GM15510 (cell line): ENCODE measurements around the gene PCNT.
A peak's percentile ranks its signal among the peaks of the same experiment; 100 is the strongest.

Experiments used
- POLR2A ChIP-seq: IDR thresholded peaks from 3 replicates; pipeline ENCODE4 v1.6.1; 2011; ENCODE audit warnings: borderline replicate concordance; ENCODE audit not compliant: insufficient read length; ENCODE audit errors: extremely low read depth

Gene PCNT

DNA sequence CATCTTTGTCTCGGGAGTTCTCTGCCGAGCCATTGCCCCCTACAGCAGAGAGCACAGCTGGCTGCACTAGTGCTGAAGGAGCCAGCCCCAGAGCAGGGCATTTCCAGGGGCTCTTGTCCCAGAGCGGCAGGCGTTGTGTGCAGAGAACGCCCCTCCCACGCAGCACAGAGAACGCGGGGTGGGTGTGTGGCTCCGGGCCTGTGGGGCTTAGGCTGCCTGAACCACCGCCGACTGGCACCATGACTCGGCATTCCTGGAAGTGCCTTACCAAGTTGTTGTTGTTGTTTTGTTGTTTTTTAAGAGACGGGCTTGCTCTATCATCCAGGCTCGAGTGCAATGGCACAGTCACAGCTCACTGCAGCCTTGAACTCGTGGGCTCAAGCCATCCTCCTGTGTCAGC lies 119.0 kb downstream of the PCNT start:
- no peak for TF ChIP-seq POLR2A

DNA sequence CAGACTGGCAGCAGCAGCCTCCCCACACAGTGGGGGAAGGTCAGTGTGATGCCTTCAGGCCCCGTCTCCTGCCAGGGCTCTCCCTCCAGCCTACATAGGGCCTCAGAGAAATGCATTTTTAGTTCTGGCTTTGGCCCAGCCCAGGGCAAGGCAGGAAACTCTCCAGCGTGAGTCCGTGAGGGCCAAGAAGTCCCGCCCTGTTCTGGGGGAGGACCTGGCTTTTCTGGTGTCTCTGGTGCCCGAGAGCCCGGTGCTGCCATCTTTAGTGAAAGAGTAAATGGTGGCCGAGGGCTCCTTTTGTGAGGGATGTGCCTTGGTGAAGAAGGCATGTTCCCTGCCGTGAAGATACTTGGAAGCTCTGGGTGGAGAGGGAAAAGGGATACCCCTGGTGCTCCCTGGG lies 120.0 kb downstream of the PCNT start:
- TF ChIP-seq POLR2A = no peak

DNA sequence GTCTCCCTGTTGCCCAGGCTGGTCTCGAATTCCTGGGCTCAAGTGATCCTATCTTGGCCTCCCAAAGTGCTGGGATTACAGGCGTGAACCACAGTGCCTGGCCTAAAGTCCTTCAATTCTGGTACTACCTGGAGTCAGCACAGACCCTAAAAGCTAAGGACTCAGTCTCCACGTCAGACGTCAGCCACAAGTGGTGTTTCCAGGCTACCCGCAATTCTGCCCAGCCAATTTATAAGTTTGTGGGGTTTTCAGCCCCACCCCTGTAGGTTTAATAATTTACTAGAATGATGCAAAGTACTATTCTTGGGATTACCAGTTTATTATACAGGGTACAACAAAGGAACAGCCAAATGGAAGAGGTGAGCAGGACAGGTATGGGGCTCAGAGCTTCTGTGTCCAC lies 124.2 kb downstream of the PCNT start:
- no peak for TF ChIP-seq POLR2A

DNA sequence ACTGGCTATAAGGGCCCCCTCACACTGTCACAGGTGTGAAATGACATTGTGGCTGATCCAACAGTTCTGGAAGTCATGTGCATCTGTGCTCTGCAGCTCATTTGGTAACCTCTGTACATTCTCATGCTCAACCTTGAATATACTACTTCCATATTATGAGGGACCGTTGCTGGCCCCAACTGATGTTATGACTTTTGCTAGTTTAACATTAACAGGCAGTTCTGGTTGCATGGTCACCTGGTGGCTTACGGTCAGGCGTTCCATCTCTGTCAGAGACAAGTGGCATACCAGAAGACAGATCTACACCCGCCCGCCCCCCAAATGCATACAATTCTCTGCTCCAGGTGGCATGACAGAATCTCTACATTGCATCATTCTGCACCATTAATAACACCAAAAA lies 128.8 kb downstream of the PCNT start:
- no peak for TF ChIP-seq POLR2A

DNA sequence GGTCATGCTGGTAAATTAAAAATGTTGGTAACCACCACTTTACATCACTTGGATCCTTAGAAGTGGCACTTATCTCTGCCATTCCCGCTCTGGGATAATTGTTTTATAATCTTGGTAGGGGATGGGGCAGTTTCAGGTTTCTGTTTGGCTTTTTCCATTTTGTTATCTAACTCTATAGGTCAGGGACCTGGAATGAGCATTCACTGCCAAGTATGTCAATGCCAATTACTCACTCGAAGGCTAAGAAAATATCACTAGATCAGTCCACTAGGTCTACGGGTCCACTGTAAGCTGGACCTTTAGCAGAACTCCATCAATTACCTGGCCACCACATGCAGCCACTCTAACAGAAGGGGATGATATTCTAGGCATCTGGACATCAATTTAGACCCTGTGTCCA lies 130.2 kb downstream of the PCNT start:
- no peak for TF ChIP-seq POLR2A

DNA sequence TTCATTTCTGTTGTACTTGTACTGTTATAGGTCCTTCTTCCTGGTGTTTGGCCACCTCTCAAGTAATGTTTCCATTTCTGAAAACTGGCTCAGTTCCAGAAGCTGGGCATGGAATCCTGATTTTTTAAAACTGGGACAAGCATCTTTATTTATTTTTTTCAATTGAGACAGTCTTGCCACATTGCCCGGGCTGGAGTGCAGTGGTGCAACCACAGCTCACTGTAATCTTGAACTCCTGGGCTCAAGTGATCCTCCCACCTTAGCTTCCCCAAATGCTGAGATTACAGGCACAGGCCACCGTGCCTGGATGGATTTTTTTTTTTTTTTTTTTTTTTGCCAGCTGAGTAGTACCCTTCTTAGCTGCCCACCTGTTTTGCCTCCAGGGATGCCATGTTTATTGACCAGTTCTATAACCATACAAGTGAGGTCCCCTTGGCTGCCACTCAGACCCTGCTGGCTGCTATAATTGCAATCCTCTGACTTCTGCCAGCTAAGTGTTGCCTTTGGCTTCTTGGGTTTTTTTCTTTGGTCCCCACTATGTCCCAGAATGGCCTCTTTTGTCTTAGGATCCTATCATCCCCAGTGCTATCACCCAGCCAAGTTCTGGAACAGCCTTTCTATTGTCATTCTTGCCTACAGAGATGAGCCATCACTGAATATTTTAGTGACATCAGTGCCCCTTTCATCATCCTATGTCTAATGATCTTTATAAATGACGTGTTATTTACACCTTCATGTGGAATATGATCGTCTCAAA lies 130.9 kb downstream of the PCNT start:
- TF ChIP-seq POLR2A = no peak

DNA sequence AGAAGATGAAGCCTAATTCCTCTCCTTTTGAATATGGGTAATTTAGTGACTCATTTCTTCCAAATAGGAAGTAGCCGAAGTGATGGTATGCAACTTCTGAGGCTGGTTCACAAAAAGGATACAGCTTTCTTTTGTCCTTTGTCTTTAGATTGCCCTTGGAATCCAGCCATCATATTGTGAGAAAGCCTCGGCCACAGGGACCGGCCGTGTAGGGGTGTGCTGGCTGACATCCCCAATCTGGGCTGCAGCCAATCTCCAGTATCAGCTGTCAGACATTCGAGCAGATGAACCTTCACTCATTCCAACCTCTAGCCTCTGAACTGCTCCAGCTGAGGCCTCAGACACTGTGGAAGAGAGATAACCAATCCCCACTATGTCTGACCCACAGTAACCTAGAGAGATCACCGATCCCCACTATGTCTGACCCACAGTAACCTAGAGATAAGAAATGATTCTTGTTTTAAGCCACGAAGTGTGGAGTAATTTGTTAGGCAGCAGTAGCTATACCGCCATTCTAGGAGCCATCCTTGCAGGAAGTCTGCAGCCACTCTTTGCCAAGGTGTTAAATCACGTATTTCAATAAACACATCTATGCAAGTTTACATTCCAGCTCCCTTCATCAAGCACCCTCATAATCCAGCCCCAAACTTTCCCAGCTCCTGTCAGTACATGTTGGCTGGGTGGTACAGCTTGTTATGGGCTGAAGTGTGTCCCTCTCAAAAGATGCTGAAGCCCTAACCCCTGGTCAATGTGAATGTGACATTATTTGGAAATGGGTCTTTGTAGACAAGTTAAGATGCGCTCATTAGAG lies 131.8 kb downstream of the PCNT start:
- no peak for TF ChIP-seq POLR2A

DNA sequence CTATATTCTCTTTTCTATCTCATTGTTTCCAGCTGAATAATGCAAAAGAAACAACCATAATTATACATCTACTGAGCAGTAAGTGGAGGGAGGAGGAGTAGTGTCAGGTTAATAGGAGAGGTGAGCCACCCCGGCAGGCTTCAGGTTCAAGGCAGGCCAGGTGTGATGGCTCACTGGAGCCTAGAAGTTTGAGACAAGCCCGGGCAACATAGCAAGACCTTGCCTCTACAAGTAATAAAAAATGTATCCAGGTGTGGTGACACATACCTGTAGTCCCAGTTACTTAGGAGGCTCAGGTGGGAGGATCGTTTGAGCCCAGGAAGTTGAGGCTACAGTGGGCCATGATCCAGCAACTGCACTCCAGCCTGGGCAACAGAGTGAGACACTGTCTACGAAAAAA lies 132.8 kb downstream of the PCNT start:
- no peak for TF ChIP-seq POLR2A

DNA sequence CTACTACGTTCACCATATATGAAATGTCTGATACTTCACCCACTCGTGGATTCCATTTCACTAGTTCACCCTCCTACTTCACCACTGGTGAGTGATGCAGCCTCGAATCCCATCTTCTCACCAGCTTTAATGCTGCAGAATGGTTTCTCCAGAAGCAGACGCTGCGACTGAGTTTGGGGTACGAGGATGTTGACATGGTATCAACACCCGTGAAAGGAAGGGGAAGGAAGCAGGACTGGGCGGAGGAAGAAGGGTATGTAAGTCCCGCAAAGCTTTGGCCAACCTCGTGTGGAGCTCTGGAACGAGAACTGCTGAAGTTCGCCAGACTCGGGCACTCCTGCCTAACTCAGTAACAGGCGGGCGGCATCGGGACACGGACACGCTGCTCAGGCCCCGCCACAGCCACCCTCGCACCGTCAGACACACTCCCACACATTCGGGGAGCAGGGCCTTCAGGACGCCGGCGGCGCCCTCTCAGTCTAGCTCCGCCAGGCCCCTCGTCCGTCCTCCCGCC lies 133.9 kb downstream of the PCNT start:
- TF ChIP-seq POLR2A = no peak

DNA sequence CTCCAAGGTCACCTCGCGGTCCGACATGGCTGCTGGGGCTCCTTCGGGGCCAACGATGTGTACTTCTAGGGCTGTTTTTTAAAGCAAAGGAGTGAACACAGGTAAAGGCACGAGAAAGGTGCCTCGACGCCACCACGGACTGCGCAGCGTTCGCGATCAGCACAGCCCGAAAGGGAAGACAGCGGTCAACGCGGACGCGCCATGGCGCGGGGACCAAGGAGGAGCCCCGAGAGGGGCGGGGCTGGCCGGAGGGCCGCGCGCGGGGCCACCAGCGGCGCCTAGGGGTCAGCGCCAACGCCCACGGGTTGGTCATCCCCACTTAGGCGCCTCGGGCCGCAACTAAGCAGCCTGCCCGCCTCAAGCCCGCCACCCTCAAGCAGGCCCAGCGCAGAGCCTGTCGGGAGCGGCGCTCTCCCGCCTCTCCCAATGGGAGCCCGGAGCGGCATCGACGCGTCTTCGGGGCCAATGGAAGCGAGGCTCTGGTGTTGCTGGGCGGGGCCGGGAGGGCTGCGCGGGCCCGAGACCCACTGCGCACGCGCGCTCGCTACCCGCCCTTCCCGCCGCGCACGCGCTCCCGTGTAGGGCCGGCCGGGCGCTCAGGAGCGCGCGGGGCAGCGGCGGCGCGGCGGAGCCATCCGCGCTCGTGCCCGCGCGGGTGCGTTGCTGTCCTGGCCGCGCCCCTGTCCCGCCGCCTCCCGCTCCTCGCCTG lies 134.5 kb downstream of the PCNT start, which contains the start of gene DIP2A:
Gene DIP2A, plus strand, starts transcription at position 577 of the 709 bp plus-strand sequence. CDS start 241 bp downstream, outside the sequence.
- TF ChIP-seq POLR2A = peak; percentile 90

DNA sequence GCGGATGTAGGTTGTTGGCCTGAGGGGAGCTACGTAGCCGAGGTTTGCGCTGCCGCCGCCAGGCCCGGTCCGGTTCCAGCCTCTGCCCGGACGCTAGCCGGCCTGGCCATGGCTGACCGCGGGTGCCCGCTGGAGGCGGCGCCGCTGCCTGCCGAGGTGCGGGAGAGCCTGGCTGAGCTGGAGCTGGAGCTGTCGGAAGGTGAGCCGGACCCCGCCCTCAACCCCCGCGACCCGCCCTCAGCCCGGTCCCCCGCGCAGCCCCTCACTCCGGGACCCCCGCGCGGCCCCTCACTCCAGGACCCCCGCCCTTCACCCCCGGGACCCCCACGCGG lies 135.0 kb downstream of the PCNT start:
- TF ChIP-seq POLR2A = no peak

DNA sequence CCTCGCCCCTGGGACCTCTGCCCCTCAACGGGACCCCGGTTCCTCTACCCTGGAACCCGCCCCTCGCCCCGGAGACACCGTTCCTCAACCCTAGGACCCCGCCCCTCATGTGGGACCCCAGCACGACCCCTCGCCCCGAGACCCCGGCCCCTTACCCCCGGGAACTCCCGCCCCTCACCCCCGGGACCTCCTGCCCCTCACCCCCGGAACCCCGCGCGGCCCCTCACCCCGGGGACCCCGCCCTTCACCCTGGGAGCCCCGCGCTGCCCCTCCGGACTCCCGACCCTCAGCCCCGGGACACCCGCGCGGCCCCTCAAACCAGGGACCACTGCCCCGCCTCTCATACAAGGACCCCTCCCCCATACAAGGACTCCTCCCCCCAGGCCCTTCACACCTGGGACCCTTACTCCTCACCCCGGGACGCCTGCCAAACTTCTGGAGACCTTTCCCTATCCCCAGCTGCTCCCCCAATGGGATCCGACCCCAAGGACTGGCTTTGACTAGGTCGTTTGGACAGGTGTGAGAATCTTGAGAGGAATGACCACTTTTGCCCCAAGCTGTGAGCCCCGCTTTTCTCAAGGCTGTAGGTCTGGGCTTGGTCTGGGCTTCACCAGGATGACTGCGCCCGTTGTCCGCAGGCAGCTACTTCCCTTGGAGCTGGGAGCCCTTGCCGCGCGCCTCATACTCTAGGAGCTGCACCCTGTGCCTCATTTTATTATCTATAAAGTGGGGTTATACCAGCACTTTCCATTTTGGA lies 135.6 kb downstream of the PCNT start:
- TF ChIP-seq POLR2A = no peak

DNA sequence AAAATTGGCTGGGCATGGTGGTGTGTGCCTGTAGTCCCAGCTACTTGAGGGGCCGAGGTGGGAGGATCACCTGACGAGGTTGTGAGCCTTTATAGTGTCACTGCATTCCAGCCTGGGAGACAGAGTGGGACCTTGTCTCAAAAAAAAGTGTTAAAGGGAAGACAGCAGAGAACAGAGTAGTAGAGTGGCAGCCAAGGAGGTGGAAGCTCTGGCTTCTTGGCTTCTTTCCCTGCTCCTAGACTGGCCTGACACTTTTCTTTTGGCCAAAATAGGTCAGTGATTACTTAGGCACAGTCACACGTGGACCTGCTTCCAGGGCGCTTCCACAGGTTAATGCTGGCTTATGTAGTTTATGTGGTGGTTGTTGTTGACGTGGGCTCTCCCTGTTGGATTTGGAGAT lies 138.0 kb downstream of the PCNT start:
- TF ChIP-seq POLR2A = no peak

DNA sequence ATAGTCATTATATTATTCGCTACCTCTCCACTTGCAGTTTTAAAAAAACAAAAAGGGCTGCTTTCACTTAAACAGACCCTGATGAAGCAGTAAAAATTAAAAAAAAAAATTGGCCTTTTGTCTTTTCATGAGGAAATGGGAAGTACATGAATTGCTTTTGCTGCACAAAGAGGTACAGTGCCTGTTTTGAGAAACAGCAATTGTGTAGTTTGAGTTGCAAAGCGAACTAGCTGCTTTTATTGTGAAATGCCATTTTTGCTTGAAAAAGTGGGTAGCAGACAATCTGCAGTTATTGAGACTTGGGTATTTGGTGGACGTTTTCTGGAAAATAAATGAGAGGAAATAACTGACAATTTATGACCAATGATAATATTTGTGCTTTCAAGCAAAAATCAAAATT lies 141.7 kb downstream of the PCNT start:
- TF ChIP-seq POLR2A = no peak
